ENCODE data around the gene PAPPA.

- no peak for TF ChIP-seq POLR2A (IDR thresholded peaks at IDR 0.05)
- TF ChIP-seq CTCF (IDR thresholded peaks at IDR 0.05): no peak
Observed at GRCh38 chr9:116116393-116116792, 37.2 kb upstream of the PAPPA start.

Data from adrenal gland (tissue), 5 donors.